GM18519 (cell line): ENCODE results near the gene CACNA1I.
"Not testable (repeated sequence)": the region's sequence is repeated elsewhere in the genome, so short reads cannot be mapped to it uniquely, and the experiment has no call there.

Experiments
- ATAC-seq: cut with Tn5 transposase; IDR thresholded peaks from one replicate; pipeline ENCODE4 v1.9.1; 2021; ENCODE audit warnings: mild to moderate bottlenecking, moderate library complexity; ENCODE audit not compliant: unreplicated experiment, low FRiP score

The CACNA1I gene

GRCh38 chr22:39731481-39731880 lies 160.9 kb downstream of the CACNA1I start:
- no peak for ATAC-seq

- ATAC-seq, result no peak
Observed at GRCh38 chr22:39731881-39732555, 161.5 kb downstream of the CACNA1I start.

- ATAC-seq, result no peak
Observed at GRCh38 chr22:39732625-39733024, 162.1 kb downstream of the CACNA1I start.

- ATAC-seq, result no peak
Observed at GRCh38 chr22:39733191-39733590, 162.6 kb downstream of the CACNA1I start.

- ATAC-seq, result not testable (repeated sequence)
Observed at GRCh38 chr22:39734046-39734445, 163.5 kb downstream of the CACNA1I start.

GRCh38 chr22:39734866-39735265 lies 164.3 kb downstream of the CACNA1I start:
- ATAC-seq, result no peak

GRCh38 chr22:39735776-39736175 lies 165.2 kb downstream of the CACNA1I start:
- no peak for ATAC-seq

- no peak for ATAC-seq
Observed at GRCh38 chr22:39738746-39739145, 168.2 kb downstream of the CACNA1I start.
